Measurements from ENCODE around the gene SLC12A8. TPM values are rescaled to one million over a fixed set of nuclear protein-coding genes. Genes with fewer than 3 reads are reported as not detected.
A peak's percentile ranks its signal among the peaks of the same experiment; 100 is the strongest.

Gene SLC12A8
- total RNA-seq, 2 donors from 2014 or later = 0.80 to 0.92 TPM

DNA sequence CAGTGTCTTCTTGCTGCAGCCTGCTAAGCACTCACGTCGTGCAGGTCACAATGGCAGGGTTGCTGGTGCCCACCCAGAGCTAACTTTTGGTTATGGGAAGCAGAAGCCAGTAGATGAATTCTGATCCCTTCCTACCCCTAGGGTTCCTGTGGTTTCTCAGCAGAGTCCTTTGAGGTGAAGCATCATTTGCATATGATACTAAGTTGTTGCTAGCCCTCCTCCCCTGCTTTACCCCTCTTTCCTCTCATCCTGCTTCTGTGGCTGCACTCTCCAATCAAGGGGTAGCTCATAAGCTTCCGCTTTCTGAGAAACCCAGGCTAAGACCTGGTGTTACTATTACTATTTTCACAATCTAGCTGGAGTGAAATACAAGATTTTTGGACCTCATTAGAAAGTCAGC lies 134.7 kb downstream of the SLC12A8 start:
- intact Hi-C loops (cut with DNase I) = loop anchor here in 1 of 2 donors (10.0 kb wide), 1 partner anchor 47 kb away; no protein-coding TSS in a partner anchor
- DNase-seq (no peak), ATAC-seq (no peak)

- ATAC-seq (no peak), DNase-seq (no peak)
- intact Hi-C loops (cut with DNase I) = loop anchor here in 1 of 2 donors (10.0 kb wide), 1 partner anchor 48 kb away; no protein-coding TSS in a partner anchor
Measured at GRCh38 chr3:125076464-125076863, 136.1 kb downstream of the SLC12A8 start.

GRCh38 chr3:125075738-125076137 lies 136.8 kb downstream of the SLC12A8 start:
- ATAC-seq (no peak), DNase-seq (no peak)
- intact Hi-C loops (cut with DNase I) = loop anchor here in 1 of 2 donors (10.0 kb wide), 1 partner anchor 49 kb away; no protein-coding TSS in a partner anchor

DNA sequence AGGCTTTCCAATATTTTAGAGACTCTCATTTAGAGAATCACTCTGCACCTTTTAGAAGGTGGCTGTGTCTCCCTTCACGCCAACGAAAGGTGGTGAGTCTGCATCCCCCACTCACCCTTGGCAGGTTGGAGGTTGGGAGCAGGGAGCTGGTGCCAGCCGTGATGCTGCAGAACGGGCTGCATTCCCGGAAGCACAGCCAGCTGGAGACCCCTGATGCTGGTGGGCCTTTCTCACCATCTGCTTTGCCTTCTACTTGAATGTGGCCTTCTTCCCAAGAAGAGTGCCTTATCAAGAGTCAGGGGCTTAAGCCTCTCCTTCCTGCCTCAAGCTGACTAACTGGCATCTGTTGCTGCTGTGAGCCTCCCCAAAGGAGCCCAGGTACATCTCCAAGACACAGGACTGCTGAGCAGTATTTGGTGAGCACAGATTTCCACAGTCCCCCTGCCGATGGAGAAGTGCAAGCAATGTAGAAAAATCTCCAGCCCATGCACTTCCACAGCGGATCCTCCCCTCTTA lies 139.1 kb downstream of the SLC12A8 start:
- no peak for DNase-seq
- intact Hi-C loops (cut with DNase I) = loop anchor here in 1 of 2 donors (10.0 kb wide), 1 partner anchor 51 kb away; no protein-coding TSS in a partner anchor

GRCh38 chr3:125072749-125073389 lies 139.7 kb downstream of the SLC12A8 start:
- ATAC-seq = peak in 1 of 2 donors; percentile 66
- no peak for DNase-seq
- intact Hi-C loops (cut with DNase I) = loop anchor here in 1 of 2 donors (10.0 kb wide), 1 partner anchor 52 kb away; no protein-coding TSS in a partner anchor

More for the DNA sequence above, 139.1 kb downstream of the SLC12A8 start:
- peak in 1 of 2 donors; percentile 8 for ATAC-seq

DNA sequence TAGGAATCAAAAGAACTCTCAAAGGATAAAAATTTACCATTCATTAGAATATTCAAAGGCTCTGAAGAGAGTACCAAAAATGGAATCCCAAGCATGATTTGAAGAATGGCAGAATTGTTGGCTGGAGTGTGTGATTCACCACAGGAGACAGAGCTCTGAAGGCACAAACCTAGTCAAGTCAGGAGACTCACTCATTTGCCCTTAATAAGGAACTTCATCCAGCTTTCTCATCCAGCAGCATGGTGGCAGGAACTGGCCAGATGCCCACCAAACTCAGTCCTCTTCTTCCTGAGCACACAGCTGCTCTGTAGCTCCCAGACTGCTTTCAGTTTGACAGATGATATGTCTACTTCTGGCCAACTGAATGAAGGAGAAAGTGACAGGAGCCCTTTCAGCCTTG lies 140.2 kb downstream of the SLC12A8 start:
- intact Hi-C loops (cut with DNase I) = loop anchor here in 1 of 2 donors (10.0 kb wide), 1 partner anchor 52 kb away; no protein-coding TSS in a partner anchor
- no peak for DNase-seq
- peak in 1 of 2 donors; percentile 31 for ATAC-seq

DNA sequence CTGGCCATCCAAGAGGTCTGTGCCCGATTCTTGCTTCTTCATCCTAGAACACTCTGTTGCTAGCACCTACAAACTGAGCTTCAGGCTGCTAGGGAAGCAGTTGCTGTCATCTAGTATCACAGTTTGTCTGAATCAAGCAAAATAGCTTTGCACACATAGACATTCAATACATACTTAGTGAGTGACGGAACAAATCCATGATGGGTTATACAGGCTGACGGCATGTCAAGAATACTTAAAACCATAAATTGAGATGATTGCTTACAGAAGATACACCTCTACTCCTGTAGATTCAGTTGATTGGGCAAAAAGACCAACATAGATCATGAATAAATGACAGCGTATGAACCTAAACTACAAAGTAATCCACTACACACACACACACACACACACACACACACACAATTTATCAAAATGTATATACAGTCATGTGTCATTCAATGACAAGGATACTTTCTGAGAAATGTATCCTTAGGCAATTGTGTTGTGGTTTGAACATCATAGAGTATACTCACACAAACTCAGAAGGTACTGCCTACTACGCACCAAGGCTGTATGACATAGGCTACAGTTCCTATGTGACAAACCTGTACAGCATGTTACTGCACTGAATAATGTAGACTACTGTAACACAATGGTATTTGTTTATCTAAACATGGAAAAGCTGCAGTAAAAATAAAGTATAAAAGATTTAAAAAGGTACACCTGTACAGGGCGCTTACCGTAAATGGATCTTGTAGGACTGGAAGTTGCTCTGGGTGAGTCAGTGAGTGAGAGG lies 142.4 kb downstream of the SLC12A8 start:
- DNase-seq (no peak), ATAC-seq (no peak)
- intact Hi-C loops (cut with DNase I) = loop anchor here in 1 of 2 donors (10.0 kb wide), 2 partner anchors 55 to 75 kb away; no protein-coding TSS in a partner anchor

- no peak for ATAC-seq
- DNase-seq = no peak
- intact Hi-C loops (cut with DNase I) = loop anchor here in 1 of 2 donors (10.0 kb wide), 1 partner anchor 75 kb away; no protein-coding TSS in a partner anchor
Measured at GRCh38 chr3:125069452-125069851, 143.1 kb downstream of the SLC12A8 start.

- ATAC-seq = no peak
- no peak for DNase-seq
- intact Hi-C loops (cut with DNase I) = loop anchor here in 1 of 2 donors (10.0 kb wide), 1 partner anchor 77 kb away; no protein-coding TSS in a partner anchor
Measured at GRCh38 chr3:125068265-125068664, 144.3 kb downstream of the SLC12A8 start.

- peak; percentile 30 to 70 for ATAC-seq
- no peak for DNase-seq
- intact Hi-C loops (cut with DNase I) = loop anchor here in 1 of 2 donors (10.0 kb wide), 1 partner anchor 78 kb away; no protein-coding TSS in a partner anchor
Measured at GRCh38 chr3:125067225-125067624, 145.3 kb downstream of the SLC12A8 start.

GRCh38 chr3:125062904-125063618 lies 149.5 kb downstream of the SLC12A8 start:
- DNase-seq = peak; percentile 70
- intact Hi-C loops (cut with DNase I) = loop anchor here (5.0 to 10.0 kb wide), 2 partner anchors 79 to 82 kb away; no protein-coding TSS in a partner anchor
- ATAC-seq = peak; percentile 42 to 61

GRCh38 chr3:125061646-125062045 lies 150.9 kb downstream of the SLC12A8 start:
- DNase-seq (no peak), ATAC-seq (peak in 1 of 2 donors; percentile 7)
- intact Hi-C loops (cut with DNase I) = loop anchor here (5.0 to 10.0 kb wide), 2 partner anchors 81 to 83 kb away; no protein-coding TSS in a partner anchor

- intact Hi-C loops (cut with DNase I) = loop anchor here (5.0 to 10.0 kb wide), 2 partner anchors 81 to 84 kb away; no protein-coding TSS in a partner anchor
- peak; percentile 65 for DNase-seq
- ATAC-seq = peak; percentile 76 to 80
Measured at GRCh38 chr3:125061170-125061569, 151.4 kb downstream of the SLC12A8 start.

GRCh38 chr3:125059488-125060245 lies 152.9 kb downstream of the SLC12A8 start:
- DNase-seq = peak; percentile 10
- intact Hi-C loops (cut with DNase I) = loop anchor here (5.0 to 10.0 kb wide), 2 partner anchors 83 to 85 kb away; no protein-coding TSS in a partner anchor
- ATAC-seq = no peak

GRCh38 chr3:125058959-125059358 lies 153.6 kb downstream of the SLC12A8 start:
- intact Hi-C loops (cut with DNase I) = no loop called here
- ATAC-seq (no peak), DNase-seq (no peak)

GRCh38 chr3:125058529-125058928 lies 154.0 kb downstream of the SLC12A8 start:
- ATAC-seq (no peak), DNase-seq (peak; percentile 2)
- intact Hi-C loops (cut with DNase I) = no loop called here

DNA sequence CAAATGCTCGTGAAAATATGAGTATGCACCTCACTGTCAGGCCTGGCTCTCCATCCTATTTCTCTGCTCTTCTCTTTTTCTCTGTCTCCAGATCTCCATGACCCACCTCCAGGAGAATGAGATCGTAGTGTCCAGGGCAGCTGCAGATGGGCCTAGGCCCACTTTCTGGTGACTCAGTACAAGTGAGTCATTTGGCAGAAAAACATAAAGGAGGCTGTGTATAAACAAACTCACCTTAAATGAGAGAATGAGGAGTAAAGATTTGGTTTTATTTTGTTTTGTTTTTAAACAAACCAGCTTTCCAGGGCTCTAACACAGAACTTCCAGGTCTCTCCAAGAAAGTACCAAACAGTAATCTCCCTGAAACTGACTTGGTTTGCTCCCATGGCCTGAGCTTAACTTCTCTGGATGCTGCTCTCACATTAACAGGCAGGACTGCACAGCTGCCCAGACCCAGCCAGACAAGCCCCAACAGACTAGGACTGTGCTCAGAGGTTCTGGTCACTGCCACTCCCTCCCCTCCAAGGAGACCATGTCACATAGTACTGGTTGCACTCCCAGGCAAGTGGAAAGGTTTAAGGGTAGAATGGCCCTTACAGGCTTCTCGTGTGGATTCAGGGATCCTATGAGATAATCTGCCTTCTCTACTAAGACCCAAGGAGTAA lies 155.2 kb downstream of the SLC12A8 start:
- peak in 1 of 2 donors; percentile 40 for ATAC-seq
- DNase-seq = peak; percentile 22
- intact Hi-C loops (cut with DNase I) = no loop called here
